ENCODE results near the gene EFHD2. TPM values are rescaled to one million over a fixed set of nuclear protein-coding genes. Genes with fewer than 3 reads are reported as not detected.
A peak's percentile ranks its signal among the peaks of the same experiment; 100 is the strongest.

Gene EFHD2
- total RNA-seq, 1 experiment from 2014 or later = 69.7 TPM

GRCh38 chr1:15362737-15363128 is 47.0 kb upstream of the EFHD2 start:
- no peaks in the 10 kb centered on the region for H3K27me3 ChIP-seq (ENCODE audit: insufficient read depth, low read length)
- ChIA-PET CTCF (interaction anchor here (1.2 kb wide), 1 partner anchor 39 kb away, joined by 3 read pairs; no protein-coding TSS in a partner anchor), POLR2A (no interaction called here), RAD21 (ENCODE audit: low non-redundant PET in 1 of 2, low total read pairs in 2 of 2, uncharacterized antibody in 2 of 2, unreplicated experiment in 2 of 2) (no interaction called here)
- intact Hi-C loops (cut with micrococcal nuclease) = no loop called here
- TF ChIP-seq ATF3 (IDR thresholded peaks at IDR 0.05) (no peak), SRF (IDR thresholded peaks at IDR 0.05; ENCODE audit: low read depth) (no peak), FOSL1 (IDR thresholded peaks at IDR 0.05; ENCODE audit: low read depth) (no peak), JUND (IDR thresholded peaks at IDR 0.05) (no peak), ZNF274 (IDR thresholded peaks at IDR 0.05; ENCODE audit: low read depth, low read length) (no peak)
- H4K20me1 ChIP-seq (ENCODE audit: insufficient read depth) = no peaks in the 10 kb centered on the region
- DNase-seq (ENCODE audit: low read depth, low spot score) = no peak
- no peak overlapping the region for H3K27ac ChIP-seq (ENCODE audit: low read depth, low read length)
- no peak overlapping the region for H3K4me2 ChIP-seq (ENCODE audit: low read length)
- peaks cover 10 to 38% of the 10 kb centered on the region in 2 experiments for H3K4me1 ChIP-seq (ENCODE audit: control insufficient read depth in 1 of 2, insufficient read depth in 2 of 2, low read length in 2 of 2)
- H3K4me3 ChIP-seq (replicated peaks in 1 of 2; ENCODE audit: low read depth in 1 of 2, low read length in 2 of 2) = no peak overlapping the region
- no peaks in the 10 kb centered on the region for H3K9me2 ChIP-seq (ENCODE audit: insufficient read depth)
- ATAC-seq = no peak
- no TSS peak for BruUV-seq (replicated peaks)
- no peak overlapping the region for H2AFZ ChIP-seq (ENCODE audit: low read depth, low read length, poor library complexity, severe bottlenecking)
- no peaks in the 10 kb centered on the region for H3K36me3 ChIP-seq (ENCODE audit: control insufficient read depth in 1 of 2, insufficient read depth in 2 of 2, low read length in 2 of 2)
- no peak overlapping the region for H3K9ac ChIP-seq (ENCODE audit: low read length)
- no peaks in the 10 kb centered on the region for H3K79me2 ChIP-seq (ENCODE audit: insufficient read depth, low read length)
- H3K9me3 ChIP-seq (ENCODE audit: control insufficient read depth in 1 of 2, insufficient read depth in 1 of 2, low read depth in 1 of 2, low read length in 2 of 2) = no peaks in the 10 kb centered on the region

GRCh38 chr1:15364740-15365139 is 44.9 kb upstream of the EFHD2 start:
- DNase-seq (ENCODE audit: low read depth, low spot score) = no peak

More at GRCh38 chr1:15364740-15365139, 44.9 kb upstream of the EFHD2 start:
- no peaks in the 10 kb centered on the region for H3K9me2 ChIP-seq (ENCODE audit: insufficient read depth)
- H4K20me1 ChIP-seq (ENCODE audit: insufficient read depth) = no peaks in the 10 kb centered on the region
- no peaks in the 10 kb centered on the region for H3K9me3 ChIP-seq (ENCODE audit: control insufficient read depth in 1 of 2, insufficient read depth in 1 of 2, low read depth in 1 of 2, low read length in 2 of 2)
- ChIA-PET CTCF (no interaction called here), RAD21 (ENCODE audit: low non-redundant PET in 1 of 2, low total read pairs in 2 of 2, uncharacterized antibody in 2 of 2, unreplicated experiment in 2 of 2) (no interaction called here), POLR2A (no interaction called here)
- no TSS peak for BruUV-seq (replicated peaks)
- H2AFZ ChIP-seq (ENCODE audit: low read depth, low read length, poor library complexity, severe bottlenecking) = no peak overlapping the region
- no peak overlapping the region for H3K4me2 ChIP-seq (ENCODE audit: low read length)
- intact Hi-C loops (cut with micrococcal nuclease) = loop anchor here (2.0 kb wide), 1 partner anchor 42 kb away; no protein-coding TSS in a partner anchor
- no peaks in the 10 kb centered on the region for H3K79me2 ChIP-seq (ENCODE audit: insufficient read depth, low read length)
- H3K9ac ChIP-seq (ENCODE audit: low read length) = no peak overlapping the region
- peak; percentile 85 for ATAC-seq
- no peaks in the 10 kb centered on the region for H3K36me3 ChIP-seq (ENCODE audit: control insufficient read depth in 1 of 2, insufficient read depth in 2 of 2, low read length in 2 of 2)
- H3K27ac ChIP-seq (ENCODE audit: low read depth, low read length) = no peak overlapping the region
- peaks cover 11 to 38% of the 10 kb centered on the region in 2 experiments for H3K4me1 ChIP-seq (ENCODE audit: control insufficient read depth in 1 of 2, insufficient read depth in 2 of 2, low read length in 2 of 2)
- H3K4me3 ChIP-seq (replicated peaks in 1 of 2; ENCODE audit: low read depth in 1 of 2, low read length in 2 of 2) = no peak overlapping the region
- TF ChIP-seq CTCF (IDR thresholded peaks at IDR 0.05 in 2 of 3, conservative IDR thresholded peaks at IDR 0.05 in 1 of 3; ENCODE audit: borderline replicate concordance in 1 of 3, insufficient read depth in 1 of 3, low read depth in 2 of 3, low read length in 2 of 3) (peak; percentile 35 to 44 (median 43); a peak in 5 of 6 replicates), RAD21 (IDR thresholded peaks at IDR 0.05; ENCODE audit: low read depth) (peak; percentile 66), ELF1 (IDR thresholded peaks at IDR 0.05; ENCODE audit: borderline replicate concordance, low read depth) (no peak)
- H3K27me3 ChIP-seq (ENCODE audit: insufficient read depth, low read length) = no peaks in the 10 kb centered on the region

All from HCT116 (cell line).